PC-3 (cell line): ENCODE data around the gene AHDC1.

Experiments used
- EZH2 ChIP-seq: fragments of 300-600 bp; sonication (generic); IDR thresholded peaks from one replicate; pipeline ENCODE4 v1.6.1; 2017; ENCODE audit warnings: antibody characterized with exemption, mild to moderate bottlenecking, low read length; ENCODE audit not compliant: unreplicated experiment
- EZH2phosphoT487 ChIP-seq: fragments of 300-600 bp; sonication (generic); IDR thresholded peaks from 2 replicates; pipeline ENCODE4 v1.6.1; 2018; ENCODE audit warnings: mild to moderate bottlenecking, antibody characterized with exemption, low read length, borderline replicate concordance
- TF ChIP-seq, protein P1 (sequence below): fragments of 300-600 bp; sonication (generic); conservative IDR thresholded peaks from 2 replicates; pipeline ENCODE4 v1.5.1; 2017; ENCODE audit warnings: antibody characterized with exemption, low read depth, mild to moderate bottlenecking, low read length

DNA sequence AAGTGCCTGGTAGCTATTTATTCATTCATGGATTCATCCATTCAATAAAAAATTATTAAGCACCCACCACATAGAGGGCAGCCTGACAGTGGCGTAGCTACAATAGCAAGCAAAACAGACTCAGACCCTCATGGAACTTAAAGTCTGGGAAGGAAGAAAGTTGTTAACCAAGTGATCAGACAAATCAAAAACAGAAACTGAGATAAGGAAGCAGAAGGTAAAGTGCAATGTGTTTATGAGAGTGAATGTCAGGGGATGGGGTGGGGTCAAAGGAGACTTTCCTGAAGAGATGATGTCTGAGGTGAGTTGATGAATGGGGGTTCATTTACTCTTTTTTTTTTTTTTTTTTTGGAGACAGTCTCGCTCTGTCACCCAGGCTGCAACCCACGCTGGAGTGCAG lies 111.1 kb downstream of the AHDC1 start:
- no peak for TF ChIP-seq EZH2
- no peak for TF ChIP-seq EZH2phosphoT487
- TF ChIP-seq, protein P1, sequence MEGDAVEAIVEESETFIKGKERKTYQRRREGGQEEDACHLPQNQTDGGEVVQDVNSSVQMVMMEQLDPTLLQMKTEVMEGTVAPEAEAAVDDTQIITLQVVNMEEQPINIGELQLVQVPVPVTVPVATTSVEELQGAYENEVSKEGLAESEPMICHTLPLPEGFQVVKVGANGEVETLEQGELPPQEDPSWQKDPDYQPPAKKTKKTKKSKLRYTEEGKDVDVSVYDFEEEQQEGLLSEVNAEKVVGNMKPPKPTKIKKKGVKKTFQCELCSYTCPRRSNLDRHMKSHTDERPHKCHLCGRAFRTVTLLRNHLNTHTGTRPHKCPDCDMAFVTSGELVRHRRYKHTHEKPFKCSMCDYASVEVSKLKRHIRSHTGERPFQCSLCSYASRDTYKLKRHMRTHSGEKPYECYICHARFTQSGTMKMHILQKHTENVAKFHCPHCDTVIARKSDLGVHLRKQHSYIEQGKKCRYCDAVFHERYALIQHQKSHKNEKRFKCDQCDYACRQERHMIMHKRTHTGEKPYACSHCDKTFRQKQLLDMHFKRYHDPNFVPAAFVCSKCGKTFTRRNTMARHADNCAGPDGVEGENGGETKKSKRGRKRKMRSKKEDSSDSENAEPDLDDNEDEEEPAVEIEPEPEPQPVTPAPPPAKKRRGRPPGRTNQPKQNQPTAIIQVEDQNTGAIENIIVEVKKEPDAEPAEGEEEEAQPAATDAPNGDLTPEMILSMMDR: no peak
